ENCODE measurements around the gene TSPAN32.
"Not testable (repeated sequence)": the region's sequence is repeated elsewhere in the genome, so short reads cannot be mapped to it uniquely, and the experiment has no call there.

The TSPAN32 gene

GRCh38 chr11:2267851-2268728, 33.7 kb upstream of the TSPAN32 start:
- DNase-seq = no peak

GRCh38 chr11:2268729-2269600, 32.8 kb upstream of the TSPAN32 start:
- DNase-seq = no peak

- DNase-seq = no peak
Observed at GRCh38 chr11:2269601-2270321, 32.1 kb upstream of the TSPAN32 start.

GRCh38 chr11:2270322-2271076, 31.3 kb upstream of the TSPAN32 start, which contains the start of gene ASCL2:
ASCL2 (minus strand) TSS chr11:2270588; CDS start chr11:2270332, 256 bp downstream.
- no peak for DNase-seq

- no peak for DNase-seq
Observed at GRCh38 chr11:2271077-2271326, 30.8 kb upstream of the TSPAN32 start.

GRCh38 chr11:2271327-2272227, 30.2 kb upstream of the TSPAN32 start:
- no peak for DNase-seq

- no peak for DNase-seq
Observed at GRCh38 chr11:2272228-2272945, 29.4 kb upstream of the TSPAN32 start.

- no peak for DNase-seq
Observed at GRCh38 chr11:2272946-2273280, 28.9 kb upstream of the TSPAN32 start.

- DNase-seq = no peak
Observed at GRCh38 chr11:2273311-2273710, 28.5 kb upstream of the TSPAN32 start.

- DNase-seq = no peak
Observed at GRCh38 chr11:2273771-2274170, 28.0 kb upstream of the TSPAN32 start.

GRCh38 chr11:2275334-2276279, 26.2 kb upstream of the TSPAN32 start:
- no peak for DNase-seq

- DNase-seq = no peak
Observed at GRCh38 chr11:2276280-2277007, 25.4 kb upstream of the TSPAN32 start.

- DNase-seq = no peak
Observed at GRCh38 chr11:2277008-2277346, 24.8 kb upstream of the TSPAN32 start.

GRCh38 chr11:2277933-2278523, 23.8 kb upstream of the TSPAN32 start:
- DNase-seq = no peak

GRCh38 chr11:2280208-2280607, 21.6 kb upstream of the TSPAN32 start:
- DNase-seq = no peak

- not testable (repeated sequence) for DNase-seq
Observed at GRCh38 chr11:2286350-2286749, 15.5 kb upstream of the TSPAN32 start.

GRCh38 chr11:2287091-2287490, 14.7 kb upstream of the TSPAN32 start:
- no peak for DNase-seq

GRCh38 chr11:2289350-2289749, 12.5 kb upstream of the TSPAN32 start:
- DNase-seq = no peak

GRCh38 chr11:2289859-2290258, 12.0 kb upstream of the TSPAN32 start:
- DNase-seq = no peak
